HG03045 (cell line): Measurements from ENCODE around the gene HINT2.

Experiments
- ATAC-seq: cut with Tn5 transposase; IDR thresholded peaks from one replicate; pipeline ENCODE4 v1.9.1; 2021; ENCODE audit warnings: mild to moderate bottlenecking, moderate library complexity; ENCODE audit not compliant: unreplicated experiment

HINT2 gene

DNA sequence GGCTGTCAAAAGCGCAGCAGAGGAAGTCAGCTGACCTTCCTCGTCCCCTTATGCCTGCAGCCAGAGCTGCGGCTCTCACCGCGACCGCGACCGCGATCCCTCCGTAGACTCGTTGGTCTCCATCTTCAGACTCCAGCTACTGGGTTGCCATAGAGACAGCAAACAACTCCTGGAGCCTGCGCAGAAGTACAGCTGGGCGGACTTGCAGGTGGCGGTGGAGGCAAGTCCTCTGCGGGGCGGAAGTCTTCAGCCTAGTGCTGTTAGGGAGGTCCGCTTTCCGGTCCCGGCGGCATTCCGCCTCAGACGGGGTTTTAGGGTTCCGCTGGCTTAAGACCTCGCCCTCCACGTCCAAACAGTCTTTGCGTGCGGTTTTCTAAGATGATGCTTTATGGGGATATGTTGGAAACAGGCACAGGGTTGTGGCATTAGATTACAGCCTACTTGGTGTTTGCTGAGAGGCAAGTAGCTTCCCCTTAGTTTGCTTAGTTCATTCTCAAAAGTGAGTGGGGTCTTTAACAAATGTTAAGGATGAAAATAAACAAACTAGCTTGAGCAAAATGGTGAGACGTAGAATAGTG lies 2.7 kb downstream of the HINT2 start, which contains the start of gene SPAG8:
TSS of gene SPAG8 (minus strand) at position 238 of the 578 bp plus-strand sequence. CDS start at position 123, 115 bp downstream.
- ATAC-seq, result peak; percentile 52

- no peak for ATAC-seq
Observed at GRCh38 chr9:35811381-35812024, 3.3 kb downstream of the HINT2 start.

GRCh38 chr9:35810122-35810521 lies 4.7 kb downstream of the HINT2 start:
- ATAC-seq, result no peak

DNA sequence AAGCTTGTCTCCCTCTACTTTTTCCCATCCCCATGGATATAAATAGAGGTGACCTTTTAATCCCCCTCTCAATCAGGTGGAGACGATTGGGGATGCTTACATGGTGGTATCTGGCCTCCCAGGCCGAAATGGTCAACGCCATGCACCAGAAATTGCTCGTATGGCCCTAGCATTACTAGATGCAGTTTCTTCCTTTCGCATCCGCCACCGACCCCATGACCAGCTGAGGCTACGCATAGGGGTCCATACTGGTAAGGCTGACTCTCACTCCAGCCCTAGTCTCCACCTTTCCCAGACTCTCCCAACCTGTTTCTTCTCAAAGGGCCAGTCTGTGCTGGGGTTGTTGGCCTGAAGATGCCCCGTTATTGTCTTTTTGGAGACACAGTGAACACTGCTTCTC lies 6.4 kb downstream of the HINT2 start:
- no peak for ATAC-seq

GRCh38 chr9:35806101-35806500 lies 8.7 kb downstream of the HINT2 start:
- ATAC-seq, result no peak

GRCh38 chr9:35801328-35802128 lies 13.3 kb downstream of the HINT2 start:
- no peak for ATAC-seq

- no peak for ATAC-seq
Observed at GRCh38 chr9:35800530-35800929, 14.3 kb downstream of the HINT2 start.

DNA sequence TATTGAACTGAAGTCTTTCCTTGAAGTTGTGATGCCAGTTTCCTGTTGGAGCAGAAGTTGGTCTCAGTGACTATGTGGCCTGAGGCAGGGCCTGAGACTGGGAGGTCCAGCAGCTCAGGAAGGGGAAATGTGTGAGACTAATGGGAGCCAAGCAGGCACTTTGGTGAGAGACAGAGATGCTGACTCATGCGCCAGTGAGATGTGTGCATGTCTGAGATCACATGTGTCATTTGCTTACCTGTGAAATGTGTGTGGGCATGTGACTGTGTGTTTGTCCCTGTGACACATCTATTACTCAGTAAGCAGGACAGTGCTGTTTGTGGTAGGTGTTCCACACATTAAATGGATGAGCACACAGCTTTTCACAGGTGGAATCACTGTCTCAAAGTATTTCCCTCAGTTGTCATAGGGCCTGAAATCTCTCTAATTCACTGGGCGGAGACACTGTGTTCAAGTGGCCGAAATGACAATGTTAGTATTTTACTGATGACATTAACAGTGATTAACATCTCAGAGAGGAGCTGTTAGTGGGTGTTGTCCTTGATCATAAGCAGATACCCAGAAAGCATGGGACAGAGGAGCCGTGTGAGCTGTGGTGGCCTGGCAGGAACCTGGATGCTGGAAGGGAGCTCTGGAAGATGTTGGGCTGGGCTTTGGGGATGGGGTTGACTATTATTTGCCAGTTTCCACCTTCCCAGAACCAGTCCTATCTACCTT lies 16.0 kb downstream of the HINT2 start:
- no peak for ATAC-seq

DNA sequence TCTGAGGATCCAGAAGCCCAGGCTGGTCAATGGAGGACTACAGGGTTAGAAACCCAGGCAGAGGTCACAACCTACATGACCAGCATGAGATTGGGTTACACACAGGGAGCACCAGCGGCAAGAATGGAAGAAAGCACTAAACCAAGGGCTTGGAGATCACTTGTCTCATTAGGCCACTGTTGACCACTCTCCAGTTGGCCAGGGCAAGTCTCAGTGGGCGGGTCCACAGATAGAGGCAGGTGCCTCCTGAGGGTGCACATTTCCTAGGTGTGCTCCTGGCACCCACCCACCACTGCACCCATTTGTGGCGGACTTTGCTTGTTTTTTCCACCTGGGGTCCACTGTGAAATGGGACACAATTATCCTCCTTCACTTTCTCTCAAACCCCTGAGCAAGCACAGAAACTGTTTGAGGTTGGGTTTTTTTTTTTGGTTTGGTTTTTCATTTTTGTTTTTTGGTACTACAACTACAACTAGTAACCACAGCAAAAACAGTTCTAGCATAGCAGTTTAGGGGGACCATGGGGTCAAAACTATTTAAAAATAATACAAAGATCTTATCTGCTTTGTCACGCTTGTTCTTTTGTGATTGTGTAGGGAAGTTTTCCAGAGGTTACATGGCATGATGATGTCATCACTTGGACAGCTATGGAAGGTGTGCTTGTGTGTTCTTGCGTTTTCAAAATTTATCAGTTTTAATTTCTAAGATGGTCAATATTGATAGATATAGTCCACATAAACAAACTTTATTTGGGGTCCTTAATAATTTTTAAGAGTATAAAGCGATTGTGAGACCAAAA lies 17.3 kb downstream of the HINT2 start:
- no peak for ATAC-seq

- ATAC-seq, result no peak
Observed at GRCh38 chr9:35795695-35796094, 19.1 kb downstream of the HINT2 start.

- ATAC-seq, result no peak
Observed at GRCh38 chr9:35793461-35793860, 21.4 kb downstream of the HINT2 start.

DNA sequence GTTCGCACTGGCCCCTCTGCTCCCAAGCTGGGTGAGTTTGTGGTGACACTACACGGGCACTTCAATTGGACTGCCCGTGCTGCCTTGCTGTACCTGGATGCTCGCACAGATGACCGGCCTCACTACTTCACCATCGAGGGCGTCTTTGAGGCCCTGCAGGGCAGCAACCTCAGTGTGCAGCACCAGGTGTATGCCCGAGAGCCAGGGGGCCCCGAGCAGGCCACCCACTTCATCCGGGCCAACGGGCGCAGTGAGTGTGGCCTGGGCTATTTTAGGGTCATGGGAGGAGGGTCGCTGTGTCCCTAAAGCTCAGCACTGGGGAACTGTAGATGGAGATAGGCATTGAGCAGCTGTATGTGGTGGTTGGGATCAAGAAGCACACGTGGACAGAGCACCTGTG lies 22.0 kb downstream of the HINT2 start:
- no peak for ATAC-seq

- ATAC-seq, result no peak
Observed at GRCh38 chr9:35792024-35792813, 22.6 kb downstream of the HINT2 start.

DNA sequence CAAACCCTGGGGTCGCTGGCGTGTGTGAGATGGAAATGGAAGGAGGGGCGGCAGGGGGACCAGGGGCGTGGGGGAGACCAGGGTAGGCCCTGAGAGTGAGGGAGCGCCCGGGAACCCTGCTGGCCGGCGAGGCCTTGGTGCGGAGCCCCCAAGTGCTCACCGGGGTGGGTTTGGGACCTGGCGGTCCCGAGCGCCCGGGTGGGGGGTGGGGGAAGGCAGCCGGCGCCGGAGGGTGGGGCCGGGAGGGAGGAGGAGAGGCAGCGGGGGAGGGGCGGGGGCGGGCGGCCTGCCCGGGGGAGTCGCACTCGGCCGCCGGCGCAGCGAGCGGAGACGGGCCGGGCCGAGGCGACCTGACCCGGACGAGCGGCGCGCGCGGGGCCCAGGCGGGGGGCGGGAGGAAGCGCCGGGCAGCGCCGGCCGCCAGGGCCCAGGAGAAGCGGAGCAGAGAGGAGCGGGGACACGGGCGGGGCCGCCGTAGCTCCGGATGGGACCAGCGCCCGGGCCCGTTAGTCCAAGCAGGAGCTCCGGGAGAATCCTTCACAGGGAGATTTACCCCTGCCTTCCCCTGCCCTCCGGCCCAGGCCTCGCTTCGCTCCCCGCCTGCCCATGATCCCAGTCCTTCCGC lies 23.4 kb downstream of the HINT2 start, which contains the start of gene NPR2:
TSS of gene NPR2 (plus strand) at position 295 of the 625 bp plus-strand sequence. CDS start 818 bp downstream, outside the sequence.
- no peak for ATAC-seq

- ATAC-seq, result no peak
Observed at GRCh38 chr9:35790385-35791296, 24.2 kb downstream of the HINT2 start.

DNA sequence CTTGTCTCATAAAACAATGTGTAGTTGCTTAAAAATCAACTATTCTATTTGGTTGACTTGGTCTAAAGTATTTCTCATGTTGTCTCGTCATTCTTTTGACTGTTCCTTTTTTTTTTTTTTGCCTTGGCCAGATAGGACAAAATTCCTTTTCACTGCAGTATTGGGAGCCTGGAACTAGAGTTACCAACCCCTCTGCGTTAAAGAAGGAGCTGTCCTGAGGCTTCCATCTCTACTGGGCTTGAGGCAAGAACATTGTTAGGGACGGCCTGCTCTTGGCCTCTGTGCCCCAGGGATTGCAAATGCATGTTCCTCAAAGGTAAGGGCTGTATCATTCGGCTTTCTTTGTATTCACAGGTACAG lies 24.8 kb downstream of the HINT2 start:
- no peak for ATAC-seq

DNA sequence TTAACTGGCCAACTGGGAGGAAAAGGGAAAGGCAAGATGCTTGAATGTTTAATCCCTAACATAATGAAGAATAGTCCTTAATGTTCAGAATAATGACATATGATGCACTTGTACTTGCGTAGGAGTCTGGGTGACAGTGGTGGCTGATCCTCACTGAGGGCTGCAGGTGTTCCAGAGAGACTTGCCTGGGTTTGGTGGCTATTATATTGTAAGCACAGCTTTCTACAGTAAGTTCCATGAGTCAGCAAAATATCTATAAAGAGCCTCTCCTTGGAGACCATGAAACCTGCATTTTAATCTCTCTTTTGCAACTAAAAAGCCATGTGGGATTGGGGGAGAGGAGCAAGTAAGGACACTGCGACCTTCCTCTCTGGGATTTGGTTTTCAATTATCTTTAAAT lies 25.3 kb downstream of the HINT2 start:
- no peak for ATAC-seq

GRCh38 chr9:35783418-35783817 lies 31.4 kb downstream of the HINT2 start:
- ATAC-seq, result no peak
